HG03135 (cell line): ENCODE measurements around the gene POLDIP2.

Experiments used
- ATAC-seq: cut with Tn5 transposase; IDR thresholded peaks from one replicate; pipeline ENCODE4 v1.9.1; 2021; ENCODE audit warnings: mild to moderate bottlenecking, moderate library complexity; ENCODE audit not compliant: unreplicated experiment

Gene POLDIP2

GRCh38 chr17:28357061-28357900 lies at the start of gene POLDIP2:
TSS of gene POLDIP2 (minus strand) at chr17:28357527. CDS start at chr17:28357448, 79 bp downstream.
- peak; percentile 92 for ATAC-seq

- ATAC-seq = no peak
Observed at GRCh38 chr17:28406473-28406814, 49.1 kb upstream of the POLDIP2 start.

GRCh38 chr17:28405632-28406472 lies 48.5 kb upstream of the POLDIP2 start, which contains the start of gene SLC46A1:
TSS of gene SLC46A1 (minus strand) at chr17:28406212. CDS start at chr17:28406114, 98 bp downstream.
- peak; percentile 45 for ATAC-seq

GRCh38 chr17:28404812-28405570 lies 47.7 kb upstream of the POLDIP2 start:
- no peak for ATAC-seq

- no peak for ATAC-seq
Observed at GRCh38 chr17:28404461-28404811, 47.1 kb upstream of the POLDIP2 start.

- ATAC-seq = no peak
Observed at GRCh38 chr17:28404007-28404406, 46.7 kb upstream of the POLDIP2 start.

GRCh38 chr17:28402844-28403243 lies 45.5 kb upstream of the POLDIP2 start:
- no peak for ATAC-seq

- no peak for ATAC-seq
Observed at GRCh38 chr17:28402224-28402630, 44.9 kb upstream of the POLDIP2 start.

- no peak for ATAC-seq
Observed at GRCh38 chr17:28399808-28400207, 42.5 kb upstream of the POLDIP2 start.

- ATAC-seq = no peak
Observed at GRCh38 chr17:28398280-28398981, 41.1 kb upstream of the POLDIP2 start.

- no peak for ATAC-seq
Observed at GRCh38 chr17:28397687-28398279, 40.5 kb upstream of the POLDIP2 start.

- no peak for ATAC-seq
Observed at GRCh38 chr17:28397275-28397674, 39.9 kb upstream of the POLDIP2 start.

- no peak for ATAC-seq
Observed at GRCh38 chr17:28396635-28397239, 39.4 kb upstream of the POLDIP2 start.

GRCh38 chr17:28395968-28396367 lies 38.6 kb upstream of the POLDIP2 start:
- ATAC-seq = no peak

- ATAC-seq = no peak
Observed at GRCh38 chr17:28395426-28395825, 38.1 kb upstream of the POLDIP2 start.

GRCh38 chr17:28394337-28395116 lies 37.2 kb upstream of the POLDIP2 start:
- no peak for ATAC-seq

- no peak for ATAC-seq
Observed at GRCh38 chr17:28392491-28392890, 35.2 kb upstream of the POLDIP2 start.

GRCh38 chr17:28391401-28391800 lies 34.1 kb upstream of the POLDIP2 start:
- no peak for ATAC-seq

- ATAC-seq = no peak
Observed at GRCh38 chr17:28390984-28391383, 33.7 kb upstream of the POLDIP2 start.
